OCI-LY1 (cell line): ENCODE results near the gene DPY19L1.

Experiments
- CTCF ChIP-seq: fragments of 200-600 bp; sonication (generic), shearing (Covaris generic); IDR thresholded peaks from 2 replicates; pipeline ENCODE4 v1.5.1; 2017; ENCODE audit warnings: mild to moderate bottlenecking, antibody characterized with exemption, low read length, moderate library complexity, mixed read lengths
- EZH2 ChIP-seq: fragments of 200-600 bp; sonication (generic), shearing (Covaris generic); IDR thresholded peaks from 2 replicates; pipeline ENCODE4 v1.8.0; 2017; ENCODE audit warnings: borderline replicate concordance, mixed run types, mild to moderate bottlenecking, antibody characterized with exemption, low read length, moderate library complexity, mixed read lengths

- TF ChIP-seq CTCF (no peak), EZH2 (no peak)
Measured at GRCh38 chr7:35019801-35020200, 17.5 kb downstream of the DPY19L1 start.
